Neural cell (in vitro differentiated cells): ENCODE results near the gene FOXL3. TPM values are rescaled to one million over a fixed set of nuclear protein-coding genes. Genes with fewer than 3 reads are reported as not detected.

Source experiments
- H2AFZ ChIP-seq: fragments of 200-600, 300-800 bp; sonication (generic), shearing (Covaris generic); 2 replicates; pipeline ENCODE4 v1.6.0; 2014; ENCODE audit warnings: low read depth, mild to moderate bottlenecking, antibody characterized with exemption, low read length, moderate library complexity
- H3F3A ChIP-seq: fragments of 200-600 bp; shearing (Covaris generic); 2 replicates; pipeline ENCODE4 v1.6.1; 2016; ENCODE audit warnings: mild to moderate bottlenecking, moderate library complexity, mixed read lengths, antibody characterized with exemption, low read length; ENCODE audit not compliant: insufficient read depth, poor library complexity, severe bottlenecking
- H3K27ac ChIP-seq: fragments of 200-600, 300-800 bp; sonication (generic), shearing (Covaris generic); 2 replicates; pipeline ENCODE4 v1.5.1; 2014; ENCODE audit warnings: mild to moderate bottlenecking, low read length, moderate library complexity
- H3K27me3 ChIP-seq: fragments of 300-800, 200-600 bp; sonication (generic), shearing (Covaris generic); 2 replicates; pipeline ENCODE4 v1.6.0; 2014; ENCODE audit warnings: mild to moderate bottlenecking, low read depth, low read length, moderate library complexity; ENCODE audit not compliant: insufficient read depth
- H3K36me3 ChIP-seq: fragments of 300-800, 200-600 bp; sonication (generic), shearing (Covaris generic); 2 replicates; pipeline ENCODE4 v1.5.1; 2014; ENCODE audit warnings: mild to moderate bottlenecking, antibody characterized with exemption, low read length, moderate library complexity; ENCODE audit not compliant: insufficient read depth
- H3K4me2 ChIP-seq: fragments of 300-800, 200-600 bp; sonication (generic), shearing (Covaris generic); 2 replicates; pipeline ENCODE4 v1.6.0; 2014; ENCODE audit warnings: mild to moderate bottlenecking, low read length
- H3K4me3 ChIP-seq: fragments of 300-800, 200-600 bp; sonication (generic), shearing (Covaris generic); 2 replicates; pipeline ENCODE4 v1.5.1; 2014; ENCODE audit warnings: mild to moderate bottlenecking, low read length, moderate library complexity
- H3K79me2 ChIP-seq: fragments of 200-600 bp; shearing (Covaris generic); replicated peaks from 2 replicates; pipeline ENCODE4 v1.6.0; 2014; ENCODE audit warnings: mild to moderate bottlenecking, low read length, moderate library complexity; ENCODE audit not compliant: insufficient read depth
- H3K9ac ChIP-seq: fragments of 300-800, 200-600 bp; sonication (generic), shearing (Covaris generic); 2 replicates; pipeline ENCODE4 v1.6.1; 2016; ENCODE audit warnings: mild to moderate bottlenecking, low read length, mixed read lengths
- H3K9me2 ChIP-seq: fragments of 200-600 bp; shearing (Covaris generic); 2 replicates; pipeline ENCODE4 v1.6.1; 2016; ENCODE audit warnings: mild to moderate bottlenecking, low read length, mixed read lengths; ENCODE audit not compliant: insufficient read depth
- H3K9me3 ChIP-seq: fragments of 200-600, 300-800 bp; sonication (generic), shearing (Covaris generic); 2 replicates; pipeline ENCODE4 v1.6.1; 2016; ENCODE audit warnings: mild to moderate bottlenecking, mixed run types, low read length, moderate library complexity, mixed read lengths
- H4K20me1 ChIP-seq: fragments of 200-600 bp; shearing (Covaris generic); 2 replicates; pipeline ENCODE4 v1.6.1; 2016; ENCODE audit warnings: mild to moderate bottlenecking, mixed run types; ENCODE audit not compliant: insufficient read depth
- CTCF ChIP-seq: fragments of 450-650 bp; IDR thresholded peaks from 2 replicates; pipeline ENCODE4 v1.5.1; 2014; ENCODE audit warnings: antibody characterized with exemption, mild to moderate bottlenecking, moderate library complexity; ENCODE audit not compliant: poor library complexity, severe bottlenecking
- EP300 ChIP-seq: fragments of 450-650 bp; conservative IDR thresholded peaks from 2 replicates; pipeline ENCODE4 v1.6.1; 2014; ENCODE audit warnings: antibody characterized with exemption, mild to moderate bottlenecking, moderate library complexity; ENCODE audit not compliant: poor library complexity, severe bottlenecking
- EZH2 ChIP-seq: fragments of 200-600, 300-800 bp; shearing (Covaris generic), sonication (generic); IDR thresholded peaks from 2 replicates; pipeline ENCODE4 v1.6.1; 2014; ENCODE audit warnings: antibody characterized with exemption, low read length, borderline replicate concordance, mild to moderate bottlenecking; ENCODE audit not compliant: insufficient read depth, poor library complexity, severe bottlenecking
- MXI1 ChIP-seq: fragments of 450-650 bp; conservative IDR thresholded peaks from 2 replicates; pipeline ENCODE4 v1.6.1; 2014; ENCODE audit warnings: antibody characterized with exemption, mild to moderate bottlenecking; ENCODE audit not compliant: poor library complexity, severe bottlenecking
- POLR2AphosphoS5 ChIP-seq: IDR thresholded peaks from 2 replicates; pipeline ENCODE4 v1.6.1; 2012
- RAD21 ChIP-seq: fragments of 450-650 bp; conservative IDR thresholded peaks from 2 replicates; pipeline ENCODE4 v1.6.1; 2014; ENCODE audit warnings: antibody characterized with exemption, mild to moderate bottlenecking, moderate library complexity
- REST ChIP-seq: IDR thresholded peaks from 2 replicates; pipeline ENCODE4 v1.6.1; 2012; ENCODE audit warnings: borderline replicate concordance
- SMC3 ChIP-seq: fragments of 450-650 bp; conservative IDR thresholded peaks from 2 replicates; pipeline ENCODE4 v1.6.1; 2014; ENCODE audit warnings: antibody characterized with exemption, mild to moderate bottlenecking, moderate library complexity; ENCODE audit not compliant: poor library complexity
- TAF1 ChIP-seq: IDR thresholded peaks from 2 replicates; pipeline ENCODE4 v1.6.1; 2012; ENCODE audit warnings: low read depth
- polyA plus RNA-seq: library from polyadenylated mRNA; depleted of rRNA; stranded (reverse); fragments of >200 nt; gene quantifications from 2 replicates; pipeline ENCODE4 v1.2.3, GENCODE V29; 2014

FOXL3 gene
- polyA plus RNA-seq, 1 donor from 2014 or later = not detected

- Histone ChIP-seq H4K20me1 (no peaks in the 10 kb centered on the region), H3K4me2 (no peak overlapping the region), H2AFZ (no peak overlapping the region), H3K9me2 (no peaks in the 10 kb centered on the region), H3K9me3 (no peaks in the 10 kb centered on the region), H3F3A (no peaks in the 10 kb centered on the region), H3K4me3 (no peak overlapping the region), H3K27ac (no peak overlapping the region), H3K9ac (no peak overlapping the region), H3K36me3 (no peaks in the 10 kb centered on the region), H3K27me3 (no peaks in the 10 kb centered on the region), H3K79me2 (no peaks in the 10 kb centered on the region)
- TF ChIP-seq EZH2 (no peak), REST (no peak), MXI1 (no peak), RAD21 (no peak), POLR2AphosphoS5 (no peak)
Observed at GRCh38 chr7:336810-337566, 47.0 kb downstream of the FOXL3 start.

- H3K4me3 ChIP-seq = no peak overlapping the region
- no peaks in the 10 kb centered on the region for H3K79me2 ChIP-seq
- H2AFZ ChIP-seq = no peak overlapping the region
- no peaks in the 10 kb centered on the region for H4K20me1 ChIP-seq
- H3K9ac ChIP-seq = no peak overlapping the region
- no peak overlapping the region for H3K4me2 ChIP-seq
- H3F3A ChIP-seq = no peaks in the 10 kb centered on the region
- no peaks in the 10 kb centered on the region for H3K36me3 ChIP-seq
- TF ChIP-seq EZH2 = no peak
- no peak for TF ChIP-seq RAD21
- no peak for TF ChIP-seq MXI1
- TF ChIP-seq SMC3 = no peak
- no peak for TF ChIP-seq TAF1
- no peak for TF ChIP-seq POLR2AphosphoS5
- no peak for TF ChIP-seq EP300
- TF ChIP-seq REST = no peak
- no peak for TF ChIP-seq CTCF
- no peaks in the 10 kb centered on the region for H3K9me2 ChIP-seq
- no peak overlapping the region for H3K27ac ChIP-seq
- no peaks in the 10 kb centered on the region for H3K9me3 ChIP-seq
- H3K27me3 ChIP-seq = no peaks in the 10 kb centered on the region
Observed at GRCh38 chr7:337567-337951, 47.6 kb downstream of the FOXL3 start.
